NCI-H345 treated with DMSO at 0.1 percent for 48 hours (cell line): ENCODE measurements around the gene JARID2.

Source experiments
- DNase-seq: peaks from one replicate; lab custom pipeline; 2025; ENCODE audit not compliant: unreplicated experiment; lab: John Stamatoyannopoulos, UW

The JARID2 gene

GRCh38 chr6:15484140-15484539 lies 238.3 kb downstream of the JARID2 start:
- no peak for DNase-seq

GRCh38 chr6:15484821-15485220 lies 239.0 kb downstream of the JARID2 start:
- no peak for DNase-seq

GRCh38 chr6:15485936-15486335 lies 240.1 kb downstream of the JARID2 start:
- no peak for DNase-seq

GRCh38 chr6:15487262-15487661 lies 241.4 kb downstream of the JARID2 start:
- no peak for DNase-seq

GRCh38 chr6:15489261-15489962 lies 243.5 kb downstream of the JARID2 start:
- no peak for DNase-seq

GRCh38 chr6:15490242-15491100 lies 244.6 kb downstream of the JARID2 start:
- DNase-seq = no peak

- DNase-seq = no peak
Measured at GRCh38 chr6:15491255-15491985, 245.6 kb downstream of the JARID2 start.

- DNase-seq = no peak
Measured at GRCh38 chr6:15491986-15492269, 246.1 kb downstream of the JARID2 start.

- DNase-seq = no peak
Measured at GRCh38 chr6:15493437-15494168, 247.7 kb downstream of the JARID2 start.

- no peak for DNase-seq
Measured at GRCh38 chr6:15495375-15495901, 249.6 kb downstream of the JARID2 start.

GRCh38 chr6:15496345-15497131 lies 250.7 kb downstream of the JARID2 start:
- DNase-seq = no peak

- DNase-seq = no peak
Measured at GRCh38 chr6:15498640-15499039, 252.8 kb downstream of the JARID2 start.

GRCh38 chr6:15499125-15499524 lies 253.3 kb downstream of the JARID2 start:
- DNase-seq = no peak

GRCh38 chr6:15499591-15499990 lies 253.7 kb downstream of the JARID2 start:
- no peak for DNase-seq

- DNase-seq = no peak
Measured at GRCh38 chr6:15500078-15500740, 254.3 kb downstream of the JARID2 start.

GRCh38 chr6:15500901-15501825 lies 255.3 kb downstream of the JARID2 start:
- DNase-seq = no peak

- DNase-seq = no peak
Measured at GRCh38 chr6:15501826-15502445, 256.1 kb downstream of the JARID2 start.
